Panc1 (cell line): Measurements from ENCODE around the gene ZNF132.

Source experiments
- POLR2AphosphoS5 ChIP-seq: IDR thresholded peaks from 2 replicates; pipeline ENCODE4 v1.6.1; 2012; ENCODE audit warnings: mild to moderate bottlenecking, low read depth, low read length, moderate library complexity
- SIN3A ChIP-seq: IDR thresholded peaks from 2 replicates; pipeline ENCODE4 v1.6.1; 2012; ENCODE audit warnings: low read depth, mild to moderate bottlenecking, low read length, moderate library complexity, borderline replicate concordance; ENCODE audit not compliant: insufficient read depth
- TCF7L2 ChIP-seq: IDR thresholded peaks from 2 replicates; pipeline ENCODE4 v1.6.1; 2011; ENCODE audit warnings: mild to moderate bottlenecking, low read depth, low read length, inconsistent platforms
- TF ChIP-seq, protein P1 (sequence below): fragments of 450-650 bp; IDR thresholded peaks from 2 replicates; pipeline ENCODE4 v1.5.1; 2017; ENCODE audit warnings: mild to moderate bottlenecking
- TF ChIP-seq, protein P2 (sequence below), 2 experiments: IDR thresholded peaks; 2 replicates each; pipeline ENCODE4 v1.6.1; 2011 to 2012; ENCODE audit warnings: low read depth in 2 of 2, control low read depth in 1 of 2, low read length in 1 of 2, mild to moderate bottlenecking in 1 of 2, moderate library complexity in 1 of 2; ENCODE audit not compliant: insufficient read depth in 1 of 2

DNA sequence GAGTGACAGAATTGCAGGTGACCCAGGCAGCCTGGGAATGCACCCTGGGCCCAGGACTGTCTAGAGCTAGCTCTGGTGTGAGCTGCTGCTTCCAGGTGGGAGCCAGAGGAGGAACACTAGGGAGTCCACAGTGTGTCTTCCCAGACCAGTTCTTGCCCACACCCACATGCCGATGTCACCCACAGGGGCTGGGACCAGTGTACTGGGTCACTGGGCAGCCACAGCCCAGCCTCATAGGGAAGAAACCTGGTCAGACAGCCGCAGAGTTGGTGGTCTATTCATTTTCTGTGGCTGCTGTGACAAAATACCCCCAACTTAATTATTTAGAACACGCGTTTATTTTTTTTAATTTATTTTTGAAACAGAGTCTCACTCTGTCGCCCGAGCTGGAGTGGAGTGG, 41.4 kb downstream of the ZNF132 start:
- TF ChIP-seq, protein P1, sequence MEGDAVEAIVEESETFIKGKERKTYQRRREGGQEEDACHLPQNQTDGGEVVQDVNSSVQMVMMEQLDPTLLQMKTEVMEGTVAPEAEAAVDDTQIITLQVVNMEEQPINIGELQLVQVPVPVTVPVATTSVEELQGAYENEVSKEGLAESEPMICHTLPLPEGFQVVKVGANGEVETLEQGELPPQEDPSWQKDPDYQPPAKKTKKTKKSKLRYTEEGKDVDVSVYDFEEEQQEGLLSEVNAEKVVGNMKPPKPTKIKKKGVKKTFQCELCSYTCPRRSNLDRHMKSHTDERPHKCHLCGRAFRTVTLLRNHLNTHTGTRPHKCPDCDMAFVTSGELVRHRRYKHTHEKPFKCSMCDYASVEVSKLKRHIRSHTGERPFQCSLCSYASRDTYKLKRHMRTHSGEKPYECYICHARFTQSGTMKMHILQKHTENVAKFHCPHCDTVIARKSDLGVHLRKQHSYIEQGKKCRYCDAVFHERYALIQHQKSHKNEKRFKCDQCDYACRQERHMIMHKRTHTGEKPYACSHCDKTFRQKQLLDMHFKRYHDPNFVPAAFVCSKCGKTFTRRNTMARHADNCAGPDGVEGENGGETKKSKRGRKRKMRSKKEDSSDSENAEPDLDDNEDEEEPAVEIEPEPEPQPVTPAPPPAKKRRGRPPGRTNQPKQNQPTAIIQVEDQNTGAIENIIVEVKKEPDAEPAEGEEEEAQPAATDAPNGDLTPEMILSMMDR, result no peak
- TF ChIP-seq, protein P2, sequence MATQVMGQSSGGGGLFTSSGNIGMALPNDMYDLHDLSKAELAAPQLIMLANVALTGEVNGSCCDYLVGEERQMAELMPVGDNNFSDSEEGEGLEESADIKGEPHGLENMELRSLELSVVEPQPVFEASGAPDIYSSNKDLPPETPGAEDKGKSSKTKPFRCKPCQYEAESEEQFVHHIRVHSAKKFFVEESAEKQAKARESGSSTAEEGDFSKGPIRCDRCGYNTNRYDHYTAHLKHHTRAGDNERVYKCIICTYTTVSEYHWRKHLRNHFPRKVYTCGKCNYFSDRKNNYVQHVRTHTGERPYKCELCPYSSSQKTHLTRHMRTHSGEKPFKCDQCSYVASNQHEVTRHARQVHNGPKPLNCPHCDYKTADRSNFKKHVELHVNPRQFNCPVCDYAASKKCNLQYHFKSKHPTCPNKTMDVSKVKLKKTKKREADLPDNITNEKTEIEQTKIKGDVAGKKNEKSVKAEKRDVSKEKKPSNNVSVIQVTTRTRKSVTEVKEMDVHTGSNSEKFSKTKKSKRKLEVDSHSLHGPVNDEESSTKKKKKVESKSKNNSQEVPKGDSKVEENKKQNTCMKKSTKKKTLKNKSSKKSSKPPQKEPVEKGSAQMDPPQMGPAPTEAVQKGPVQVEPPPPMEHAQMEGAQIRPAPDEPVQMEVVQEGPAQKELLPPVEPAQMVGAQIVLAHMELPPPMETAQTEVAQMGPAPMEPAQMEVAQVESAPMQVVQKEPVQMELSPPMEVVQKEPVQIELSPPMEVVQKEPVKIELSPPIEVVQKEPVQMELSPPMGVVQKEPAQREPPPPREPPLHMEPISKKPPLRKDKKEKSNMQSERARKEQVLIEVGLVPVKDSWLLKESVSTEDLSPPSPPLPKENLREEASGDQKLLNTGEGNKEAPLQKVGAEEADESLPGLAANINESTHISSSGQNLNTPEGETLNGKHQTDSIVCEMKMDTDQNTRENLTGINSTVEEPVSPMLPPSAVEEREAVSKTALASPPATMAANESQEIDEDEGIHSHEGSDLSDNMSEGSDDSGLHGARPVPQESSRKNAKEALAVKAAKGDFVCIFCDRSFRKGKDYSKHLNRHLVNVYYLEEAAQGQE (IDR thresholded peaks at IDR 0.05; ENCODE audit: insufficient read depth in 1 of 2, low read depth in 2 of 2, low read length in 1 of 2), result no peak
- TF ChIP-seq POLR2AphosphoS5 (no peak), TCF7L2 (no peak), SIN3A (no peak)
